RWPE1 (cell line): ENCODE results near the gene KIRREL3.

Experiments
- CTCF ChIA-PET: fragments of 350-600 bp; sonication (Branson Sonifier 250); formaldehyde crosslinking; extraction: SDS; loops from one replicate; lab custom pipeline; 2021; lab: Yijun Ruan, JAX
- POLR2A ChIA-PET: fragments of 400-600 bp; formaldehyde crosslinking; extraction: SDS; loops from one replicate; lab custom pipeline; 2020; ENCODE audit warnings: antibody characterized with exemption; ENCODE audit not compliant: low non-redundant PET; lab: Yijun Ruan, JAX
- DNase-seq: peaks from one replicate; pipeline ENCODE4 v3.0.0; 2012; ENCODE audit warnings: low spot score
- H3K27ac ChIP-seq: fragments of 450-650 bp; 2 replicates; pipeline ENCODE4 v1.5.1; 2017
- TF ChIP-seq, protein P1 (sequence below): fragments of 450-650 bp; conservative IDR thresholded peaks from 2 replicates; pipeline ENCODE4 v1.5.1; 2017; ENCODE audit warnings: low read depth, mild to moderate bottlenecking

KIRREL3 gene

DNA sequence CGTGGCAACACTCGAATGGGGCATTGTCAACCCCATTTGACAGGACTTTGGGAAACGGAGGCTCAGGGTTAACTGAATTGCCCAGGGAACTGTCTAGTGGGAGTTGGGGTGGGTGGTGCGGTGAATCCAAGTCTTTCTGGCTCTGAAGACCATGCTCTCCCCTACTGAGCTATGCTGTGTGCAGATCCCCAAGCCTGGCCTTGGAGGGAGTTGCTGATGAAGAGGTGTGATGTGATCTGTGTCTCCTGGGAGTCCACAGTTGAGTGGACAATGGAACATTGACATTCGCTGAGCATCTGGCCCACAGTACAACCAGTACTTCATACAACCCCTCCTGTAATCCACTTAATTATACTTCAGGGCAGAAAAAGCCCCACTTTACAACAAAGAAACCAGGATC is 472.9 kb downstream of the KIRREL3 start:
- POLR2A ChIA-PET: no interaction called here
- CTCF ChIA-PET: no interaction called here
- TF ChIP-seq, protein P1, sequence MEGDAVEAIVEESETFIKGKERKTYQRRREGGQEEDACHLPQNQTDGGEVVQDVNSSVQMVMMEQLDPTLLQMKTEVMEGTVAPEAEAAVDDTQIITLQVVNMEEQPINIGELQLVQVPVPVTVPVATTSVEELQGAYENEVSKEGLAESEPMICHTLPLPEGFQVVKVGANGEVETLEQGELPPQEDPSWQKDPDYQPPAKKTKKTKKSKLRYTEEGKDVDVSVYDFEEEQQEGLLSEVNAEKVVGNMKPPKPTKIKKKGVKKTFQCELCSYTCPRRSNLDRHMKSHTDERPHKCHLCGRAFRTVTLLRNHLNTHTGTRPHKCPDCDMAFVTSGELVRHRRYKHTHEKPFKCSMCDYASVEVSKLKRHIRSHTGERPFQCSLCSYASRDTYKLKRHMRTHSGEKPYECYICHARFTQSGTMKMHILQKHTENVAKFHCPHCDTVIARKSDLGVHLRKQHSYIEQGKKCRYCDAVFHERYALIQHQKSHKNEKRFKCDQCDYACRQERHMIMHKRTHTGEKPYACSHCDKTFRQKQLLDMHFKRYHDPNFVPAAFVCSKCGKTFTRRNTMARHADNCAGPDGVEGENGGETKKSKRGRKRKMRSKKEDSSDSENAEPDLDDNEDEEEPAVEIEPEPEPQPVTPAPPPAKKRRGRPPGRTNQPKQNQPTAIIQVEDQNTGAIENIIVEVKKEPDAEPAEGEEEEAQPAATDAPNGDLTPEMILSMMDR: no peak
- no peak for DNase-seq
- H3K27ac ChIP-seq: no peak overlapping the region

DNA sequence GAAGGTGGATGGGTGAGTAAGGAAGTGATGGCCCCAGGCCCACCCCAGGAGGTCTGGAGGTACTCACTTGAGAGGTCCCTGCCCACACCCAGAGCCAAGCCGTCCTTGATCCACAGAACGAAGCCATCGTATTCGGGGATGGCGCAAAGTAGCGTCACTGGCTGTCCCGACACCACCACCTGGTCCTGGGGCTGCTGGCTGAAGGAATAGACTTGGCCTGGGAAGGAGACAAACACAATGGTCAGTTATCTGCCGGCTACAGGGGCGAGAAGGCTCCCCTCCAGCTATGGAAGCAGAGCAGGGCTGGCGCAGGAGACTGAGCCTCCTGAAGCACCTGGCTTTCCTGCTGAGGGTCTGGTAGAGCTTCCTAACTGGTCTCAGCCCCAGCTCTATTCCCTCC is 474.1 kb downstream of the KIRREL3 start:
- no peak for DNase-seq
- H3K27ac ChIP-seq: no peak overlapping the region
- ChIA-PET CTCF (interaction anchor here (0.6 kb wide), 1 partner anchor 240 kb away, joined by 3 read pairs; no protein-coding TSS in a partner anchor), POLR2A (no interaction called here)
- TF ChIP-seq, protein P1: no peak

DNA sequence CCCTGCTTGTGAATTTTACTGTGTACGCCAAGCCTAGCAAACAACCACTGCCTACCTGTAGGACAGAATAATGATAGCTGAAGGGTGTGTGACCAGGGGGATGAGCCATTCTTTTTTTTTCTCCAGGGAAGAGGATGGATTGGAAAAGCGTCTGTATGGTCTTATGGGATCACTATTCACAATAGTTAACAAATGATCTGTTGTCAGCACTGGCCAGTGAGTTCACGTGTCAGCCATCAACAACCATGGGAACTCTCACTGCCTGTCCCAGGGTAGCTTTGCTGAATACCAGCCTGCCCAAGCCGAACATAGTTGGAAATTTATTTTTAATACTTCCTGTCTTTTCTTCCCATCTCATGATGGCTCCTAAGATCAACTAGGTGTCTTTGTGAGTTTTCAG is 474.9 kb downstream of the KIRREL3 start:
- ChIA-PET CTCF (interaction anchor here (0.6 kb wide), 2 partner anchors 240 to 1183 kb away, joined by 3 read pairs; no protein-coding TSS in a partner anchor), POLR2A (no interaction called here)
- no peak overlapping the region for H3K27ac ChIP-seq
- DNase-seq: no peak
- TF ChIP-seq, protein P1: no peak

DNA sequence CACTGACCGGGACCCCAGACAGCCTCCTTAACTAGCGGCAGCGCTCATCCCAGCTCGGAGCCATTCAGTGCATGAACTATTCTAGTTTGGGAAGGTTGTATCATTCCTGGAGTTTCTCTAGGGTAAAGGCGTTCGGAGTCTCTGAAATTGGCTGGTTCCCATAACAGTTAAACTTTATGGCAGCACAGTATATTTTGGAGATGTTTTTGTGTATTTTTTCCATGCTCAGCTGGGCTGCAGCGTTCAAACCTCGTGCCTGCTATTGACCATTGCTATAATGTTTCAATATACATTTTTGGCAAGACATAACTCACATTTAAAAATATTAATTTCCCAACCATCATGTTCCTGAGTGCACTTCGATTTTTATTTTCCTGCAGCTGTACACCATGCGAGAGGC is 475.4 kb downstream of the KIRREL3 start:
- POLR2A ChIA-PET: no interaction called here

DNA sequence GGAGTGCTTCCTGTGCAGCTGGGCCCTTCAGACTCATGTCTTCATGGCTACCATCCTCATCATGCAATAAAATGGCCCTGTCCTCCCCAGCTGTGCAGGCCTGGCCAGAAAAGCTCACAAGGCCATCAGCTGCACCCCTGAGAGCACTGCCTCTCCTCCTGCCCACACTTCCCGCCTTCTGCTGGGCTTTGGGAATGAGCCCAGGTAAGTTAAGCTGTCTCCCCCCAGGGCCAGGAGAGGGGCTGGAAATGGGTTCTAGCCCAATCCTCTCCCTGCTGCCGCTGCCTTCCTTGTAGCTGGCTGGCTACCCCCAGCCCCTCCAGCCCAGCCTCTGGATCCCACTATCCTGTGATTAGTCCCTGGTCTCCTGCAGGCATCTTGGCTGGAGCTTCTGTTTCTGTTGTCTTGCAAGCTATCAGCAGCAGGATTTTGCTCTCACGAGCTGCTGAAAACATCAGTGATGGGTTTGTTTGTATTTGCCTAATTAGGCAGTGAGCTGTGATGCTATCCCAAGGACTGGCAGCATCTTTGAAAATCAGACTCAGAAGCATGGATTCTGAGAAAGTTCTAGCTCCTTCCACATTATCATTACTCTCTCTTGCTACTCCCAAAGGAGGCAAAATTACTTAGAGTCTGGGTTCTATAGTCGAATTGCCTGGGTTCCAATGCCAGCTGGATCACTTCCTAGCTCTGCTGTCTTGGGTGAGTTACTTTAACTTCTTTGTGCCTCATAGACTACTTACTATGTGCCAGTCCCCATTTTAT is 476.9 kb downstream of the KIRREL3 start:
- POLR2A ChIA-PET: no interaction called here

More for the DNA sequence above, 475.4 kb downstream of the KIRREL3 start:
- TF ChIP-seq, protein P1: no peak
- H3K27ac ChIP-seq: no peak overlapping the region
- no peak for DNase-seq
- CTCF ChIA-PET: interaction anchor here (0.6 kb wide), 1 partner anchor 1183 kb away, joined by 3 read pairs; no protein-coding TSS in a partner anchor

DNA sequence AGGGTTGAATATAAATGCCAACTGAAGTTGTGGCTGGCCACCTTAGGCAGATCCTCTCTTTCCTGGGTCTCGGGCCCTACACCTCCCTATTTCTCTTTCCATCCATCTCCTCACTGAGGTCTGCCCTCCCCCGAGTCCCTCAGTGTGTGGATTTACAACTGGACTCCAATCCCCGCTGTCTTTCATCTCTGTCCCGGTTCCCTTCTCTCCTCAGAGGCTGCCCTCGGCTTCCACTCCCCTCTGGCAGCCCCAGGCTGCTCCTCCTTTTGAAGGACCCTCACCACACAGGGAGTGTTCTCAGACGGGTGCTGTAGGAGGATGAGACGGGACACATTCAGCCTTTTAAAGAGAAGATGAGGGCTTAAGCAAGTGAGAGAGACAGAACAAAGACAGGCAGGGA is 478.0 kb downstream of the KIRREL3 start:
- ChIA-PET POLR2A (no interaction called here), CTCF (no interaction called here)
- TF ChIP-seq, protein P1: no peak
- DNase-seq: no peak
- no peak overlapping the region for H3K27ac ChIP-seq

More for the DNA sequence above, 476.9 kb downstream of the KIRREL3 start:
- CTCF ChIA-PET: no interaction called here
- DNase-seq: no peak
- no peak overlapping the region for H3K27ac ChIP-seq
- TF ChIP-seq, protein P1: no peak
